HepG2 (cell line): ENCODE results near the gene GJC2. TPM values are rescaled to one million over a fixed set of nuclear protein-coding genes. Genes with fewer than 3 reads are reported as not detected.
A peak's percentile ranks its signal among the peaks of the same experiment; 100 is the strongest.

Experiments used
- CHCHD3 ChIP-seq: sonication (generic); formaldehyde crosslinking; IDR thresholded peaks from 2 replicates; pipeline ENCODE4 v1.8.0; 2022; ENCODE audit warnings: mild to moderate bottlenecking, missing genetic modification reagents, moderate library complexity
- ERF ChIP-seq: IDR thresholded peaks from 2 replicates; pipeline ENCODE4 v1.6.1; 2018; ENCODE audit warnings: missing biosample characterization, missing genetic modification reagents
- KMT2B ChIP-seq: IDR thresholded peaks from 2 replicates; pipeline ENCODE4 v1.6.1; 2016; ENCODE audit warnings: missing genetic modification reagents, missing compliant biosample characterization
- MED1 ChIP-seq: sonication (generic); formaldehyde crosslinking; IDR thresholded peaks from 2 replicates; pipeline ENCODE4 v1.4.0; 2020; ENCODE audit warnings: missing genetic modification reagents
- NCOA2 ChIP-seq: sonication (generic); formaldehyde crosslinking; IDR thresholded peaks from 2 replicates; pipeline ENCODE4 v1.8.0; 2022; ENCODE audit warnings: inconsistent platforms
- TEAD3 ChIP-seq: optimal IDR thresholded peaks from 2 replicates; pipeline ENCODE3; 2016; ENCODE audit warnings: borderline replicate concordance
- ZBTB42 ChIP-seq: sonication (generic); formaldehyde crosslinking; IDR thresholded peaks from 2 replicates; pipeline ENCODE4 v1.5.0; 2020; ENCODE audit warnings: mild to moderate bottlenecking, missing genetic modification reagents
- ZFAT ChIP-seq: sonication (generic); formaldehyde crosslinking; conservative IDR thresholded peaks from 2 replicates; pipeline ENCODE4 v1.8.1; 2023; ENCODE audit warnings: missing genetic modification reagents, inconsistent platforms
- ZNF124 ChIP-seq: sonication (generic); formaldehyde crosslinking; IDR thresholded peaks from 2 replicates; pipeline ENCODE4 v1.4.0; 2020; ENCODE audit warnings: missing genetic modification reagents
- ZNF274 ChIP-seq: sonication (generic); formaldehyde crosslinking; IDR thresholded peaks from 2 replicates; pipeline ENCODE4 v1.5.1; 2020; ENCODE audit warnings: mild to moderate bottlenecking, missing genetic modification reagents
- ZNF556 ChIP-seq: sonication (generic); formaldehyde crosslinking; IDR thresholded peaks from 2 replicates; pipeline ENCODE4 v1.4.0; 2020; ENCODE audit warnings: mild to moderate bottlenecking, missing genetic modification reagents, borderline replicate concordance
- ZNF788 ChIP-seq: sonication (generic); formaldehyde crosslinking; IDR thresholded peaks from 2 replicates; pipeline ENCODE4 v1.5.0; 2020; ENCODE audit warnings: mild to moderate bottlenecking, missing genetic modification reagents, borderline replicate concordance
- polyA plus RNA-seq, 8 experiments: library from polyadenylated mRNA; depleted of rRNA in 3 of 8; stranded (reverse) in 7 of 8; unstranded in 1 of 8; fragments of >200 nt; fragmentation: Illumina TruSeq in 4 of 8; extraction: Trizol in 4 of 8; gene quantifications; 2 replicates each; pipeline versions ENCODE4 v1.2.1 to v1.2.3, GENCODE V29; 2011 to 2016; ENCODE audit warnings: low read depth in 4 of 8, missing spikeins in 1 of 8, mixed read lengths in 1 of 8; ENCODE audit not compliant: insufficient read depth in 1 of 8
- total RNA-seq, 5 experiments: library from RNA; depleted of rRNA; stranded (reverse); fragments of >200 nt; fragmentation: Illumina TruSeq; extraction: Trizol; gene quantifications; 2 replicates each; pipeline ENCODE4 v1.2.3, GENCODE V29; 2016; ENCODE audit warnings: low read depth in 1 of 5
- TF ChIP-seq, protein P1 (sequence below): sonication (generic); formaldehyde crosslinking; conservative IDR thresholded peaks from 2 replicates; pipeline ENCODE4 v1.8.0; 2022; ENCODE audit warnings: mild to moderate bottlenecking, moderate library complexity, missing genetic modification reagents
- TF ChIP-seq, protein P2 (sequence below): sonication (generic); formaldehyde crosslinking; IDR thresholded peaks from 2 replicates; pipeline ENCODE4 v1.5.1; 2020; ENCODE audit warnings: mild to moderate bottlenecking, missing genetic modification reagents, moderate library complexity
- TF ChIP-seq, protein P3 (sequence below): sonication (generic); formaldehyde crosslinking; IDR thresholded peaks from one replicate; pipeline ENCODE4 v1.5.1; 2020; ENCODE audit warnings: mild to moderate bottlenecking, missing genetic modification reagents; ENCODE audit errors: not compliant biosample characterization

GJC2 gene
- total and polyA plus RNA-seq, 2 of the 13 experiments (the other 11 are each of a cell fraction or from before 2014, with no cell fraction given), result 1.6 to 3.8 TPM

DNA sequence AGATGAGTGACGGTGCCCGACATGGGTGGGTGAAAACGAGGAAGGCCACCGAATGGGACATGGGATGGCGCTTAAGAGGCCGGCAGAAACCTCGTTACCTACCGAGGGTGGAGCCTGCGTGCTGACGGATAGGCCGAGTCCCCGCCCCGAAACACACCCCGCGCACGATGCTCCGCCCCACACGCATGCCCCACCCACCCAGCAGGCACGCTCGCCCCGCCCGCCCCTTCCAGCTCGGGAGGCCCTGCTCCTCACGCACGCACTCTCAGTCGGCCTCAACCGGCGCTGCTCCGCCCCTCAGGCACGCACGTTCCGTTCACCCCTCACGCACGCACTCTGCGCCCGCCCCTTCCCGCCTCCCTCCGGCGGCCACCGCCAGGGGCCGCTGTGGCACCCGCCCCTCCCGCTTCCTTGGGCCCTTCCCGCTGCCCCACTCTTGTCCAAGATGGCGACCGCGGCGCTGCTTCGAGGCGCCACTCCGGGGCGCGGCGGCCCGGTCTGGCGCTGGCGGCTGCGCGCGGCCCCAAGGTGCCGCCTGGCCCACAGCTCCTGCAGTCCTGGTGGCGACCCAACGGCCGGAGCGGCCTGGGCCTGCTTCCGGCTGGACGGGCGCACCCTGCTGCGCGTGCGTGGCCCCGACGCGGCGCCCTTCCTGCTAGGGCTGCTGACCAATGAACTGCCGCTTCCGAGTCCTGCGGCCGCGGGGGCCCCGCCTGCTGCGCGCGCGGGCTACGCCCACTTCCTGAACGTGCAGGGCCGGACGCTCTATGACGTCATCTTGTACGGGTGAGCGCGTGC lies 15.8 kb downstream of the GJC2 start, which contains the start of gene IBA57 (continued):
- TF ChIP-seq ZNF274 (CRISPR knock-in tag) (peak; percentile 62; the same call in 1 of the 2 replicates), ERF (CRISPR knock-in tag) (peak; percentile 81; the same call in 1 of the 2 replicates), ZNF124 (CRISPR knock-in tag) (no peak), MED1 (CRISPR knock-in tag) (peak; percentile 39), ZFAT (CRISPR knock-in tag) (no peak), ZNF556 (CRISPR knock-in tag) (0 out of 2 replicates have a peak, but pooled peaks have one; percentile 46), ZNF788 (CRISPR knock-in tag) (0 out of 2 replicates have a peak, but pooled peaks have one; percentile 29), KMT2B (peak; percentile 24; the same call in 1 of the 2 replicates), NCOA2 (CRISPR knock-in tag) (no peak), ZBTB42 (no peak), CHCHD3 (CRISPR knock-in tag) (no peak), TEAD3 (CRISPR knock-in tag) (peak; percentile 34)
- TF ChIP-seq, protein P1, sequence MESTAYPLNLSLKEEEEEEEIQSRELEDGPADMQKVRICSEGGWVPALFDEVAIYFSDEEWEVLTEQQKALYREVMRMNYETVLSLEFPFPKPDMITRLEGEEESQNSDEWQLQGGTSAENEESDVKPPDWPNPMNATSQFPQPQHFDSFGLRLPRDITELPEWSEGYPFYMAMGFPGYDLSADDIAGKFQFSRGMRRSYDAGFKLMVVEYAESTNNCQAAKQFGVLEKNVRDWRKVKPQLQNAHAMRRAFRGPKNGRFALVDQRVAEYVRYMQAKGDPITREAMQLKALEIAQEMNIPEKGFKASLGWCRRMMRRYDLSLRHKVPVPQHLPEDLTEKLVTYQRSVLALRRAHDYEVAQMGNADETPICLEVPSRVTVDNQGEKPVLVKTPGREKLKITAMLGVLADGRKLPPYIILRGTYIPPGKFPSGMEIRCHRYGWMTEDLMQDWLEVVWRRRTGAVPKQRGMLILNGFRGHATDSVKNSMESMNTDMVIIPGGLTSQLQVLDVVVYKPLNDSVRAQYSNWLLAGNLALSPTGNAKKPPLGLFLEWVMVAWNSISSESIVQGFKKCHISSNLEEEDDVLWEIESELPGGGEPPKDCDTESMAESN (CRISPR knock-in tag), result peak; percentile 64
- TF ChIP-seq, protein P2, sequence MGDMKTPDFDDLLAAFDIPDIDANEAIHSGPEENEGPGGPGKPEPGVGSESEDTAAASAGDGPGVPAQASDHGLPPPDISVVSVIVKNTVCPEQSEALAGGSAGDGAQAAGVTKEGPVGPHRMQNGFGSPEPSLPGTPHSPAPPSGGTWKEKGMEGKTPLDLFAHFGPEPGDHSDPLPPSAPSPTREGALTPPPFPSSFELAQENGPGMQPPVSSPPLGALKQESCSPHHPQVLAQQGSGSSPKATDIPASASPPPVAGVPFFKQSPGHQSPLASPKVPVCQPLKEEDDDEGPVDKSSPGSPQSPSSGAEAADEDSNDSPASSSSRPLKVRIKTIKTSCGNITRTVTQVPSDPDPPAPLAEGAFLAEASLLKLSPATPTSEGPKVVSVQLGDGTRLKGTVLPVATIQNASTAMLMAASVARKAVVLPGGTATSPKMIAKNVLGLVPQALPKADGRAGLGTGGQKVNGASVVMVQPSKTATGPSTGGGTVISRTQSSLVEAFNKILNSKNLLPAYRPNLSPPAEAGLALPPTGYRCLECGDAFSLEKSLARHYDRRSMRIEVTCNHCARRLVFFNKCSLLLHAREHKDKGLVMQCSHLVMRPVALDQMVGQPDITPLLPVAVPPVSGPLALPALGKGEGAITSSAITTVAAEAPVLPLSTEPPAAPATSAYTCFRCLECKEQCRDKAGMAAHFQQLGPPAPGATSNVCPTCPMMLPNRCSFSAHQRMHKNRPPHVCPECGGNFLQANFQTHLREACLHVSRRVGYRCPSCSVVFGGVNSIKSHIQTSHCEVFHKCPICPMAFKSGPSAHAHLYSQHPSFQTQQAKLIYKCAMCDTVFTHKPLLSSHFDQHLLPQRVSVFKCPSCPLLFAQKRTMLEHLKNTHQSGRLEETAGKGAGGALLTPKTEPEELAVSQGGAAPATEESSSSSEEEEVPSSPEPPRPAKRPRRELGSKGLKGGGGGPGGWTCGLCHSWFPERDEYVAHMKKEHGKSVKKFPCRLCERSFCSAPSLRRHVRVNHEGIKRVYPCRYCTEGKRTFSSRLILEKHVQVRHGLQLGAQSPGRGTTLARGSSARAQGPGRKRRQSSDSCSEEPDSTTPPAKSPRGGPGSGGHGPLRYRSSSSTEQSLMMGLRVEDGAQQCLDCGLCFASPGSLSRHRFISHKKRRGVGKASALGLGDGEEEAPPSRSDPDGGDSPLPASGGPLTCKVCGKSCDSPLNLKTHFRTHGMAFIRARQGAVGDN, result peak; percentile 74
- TF ChIP-seq, protein P3, sequence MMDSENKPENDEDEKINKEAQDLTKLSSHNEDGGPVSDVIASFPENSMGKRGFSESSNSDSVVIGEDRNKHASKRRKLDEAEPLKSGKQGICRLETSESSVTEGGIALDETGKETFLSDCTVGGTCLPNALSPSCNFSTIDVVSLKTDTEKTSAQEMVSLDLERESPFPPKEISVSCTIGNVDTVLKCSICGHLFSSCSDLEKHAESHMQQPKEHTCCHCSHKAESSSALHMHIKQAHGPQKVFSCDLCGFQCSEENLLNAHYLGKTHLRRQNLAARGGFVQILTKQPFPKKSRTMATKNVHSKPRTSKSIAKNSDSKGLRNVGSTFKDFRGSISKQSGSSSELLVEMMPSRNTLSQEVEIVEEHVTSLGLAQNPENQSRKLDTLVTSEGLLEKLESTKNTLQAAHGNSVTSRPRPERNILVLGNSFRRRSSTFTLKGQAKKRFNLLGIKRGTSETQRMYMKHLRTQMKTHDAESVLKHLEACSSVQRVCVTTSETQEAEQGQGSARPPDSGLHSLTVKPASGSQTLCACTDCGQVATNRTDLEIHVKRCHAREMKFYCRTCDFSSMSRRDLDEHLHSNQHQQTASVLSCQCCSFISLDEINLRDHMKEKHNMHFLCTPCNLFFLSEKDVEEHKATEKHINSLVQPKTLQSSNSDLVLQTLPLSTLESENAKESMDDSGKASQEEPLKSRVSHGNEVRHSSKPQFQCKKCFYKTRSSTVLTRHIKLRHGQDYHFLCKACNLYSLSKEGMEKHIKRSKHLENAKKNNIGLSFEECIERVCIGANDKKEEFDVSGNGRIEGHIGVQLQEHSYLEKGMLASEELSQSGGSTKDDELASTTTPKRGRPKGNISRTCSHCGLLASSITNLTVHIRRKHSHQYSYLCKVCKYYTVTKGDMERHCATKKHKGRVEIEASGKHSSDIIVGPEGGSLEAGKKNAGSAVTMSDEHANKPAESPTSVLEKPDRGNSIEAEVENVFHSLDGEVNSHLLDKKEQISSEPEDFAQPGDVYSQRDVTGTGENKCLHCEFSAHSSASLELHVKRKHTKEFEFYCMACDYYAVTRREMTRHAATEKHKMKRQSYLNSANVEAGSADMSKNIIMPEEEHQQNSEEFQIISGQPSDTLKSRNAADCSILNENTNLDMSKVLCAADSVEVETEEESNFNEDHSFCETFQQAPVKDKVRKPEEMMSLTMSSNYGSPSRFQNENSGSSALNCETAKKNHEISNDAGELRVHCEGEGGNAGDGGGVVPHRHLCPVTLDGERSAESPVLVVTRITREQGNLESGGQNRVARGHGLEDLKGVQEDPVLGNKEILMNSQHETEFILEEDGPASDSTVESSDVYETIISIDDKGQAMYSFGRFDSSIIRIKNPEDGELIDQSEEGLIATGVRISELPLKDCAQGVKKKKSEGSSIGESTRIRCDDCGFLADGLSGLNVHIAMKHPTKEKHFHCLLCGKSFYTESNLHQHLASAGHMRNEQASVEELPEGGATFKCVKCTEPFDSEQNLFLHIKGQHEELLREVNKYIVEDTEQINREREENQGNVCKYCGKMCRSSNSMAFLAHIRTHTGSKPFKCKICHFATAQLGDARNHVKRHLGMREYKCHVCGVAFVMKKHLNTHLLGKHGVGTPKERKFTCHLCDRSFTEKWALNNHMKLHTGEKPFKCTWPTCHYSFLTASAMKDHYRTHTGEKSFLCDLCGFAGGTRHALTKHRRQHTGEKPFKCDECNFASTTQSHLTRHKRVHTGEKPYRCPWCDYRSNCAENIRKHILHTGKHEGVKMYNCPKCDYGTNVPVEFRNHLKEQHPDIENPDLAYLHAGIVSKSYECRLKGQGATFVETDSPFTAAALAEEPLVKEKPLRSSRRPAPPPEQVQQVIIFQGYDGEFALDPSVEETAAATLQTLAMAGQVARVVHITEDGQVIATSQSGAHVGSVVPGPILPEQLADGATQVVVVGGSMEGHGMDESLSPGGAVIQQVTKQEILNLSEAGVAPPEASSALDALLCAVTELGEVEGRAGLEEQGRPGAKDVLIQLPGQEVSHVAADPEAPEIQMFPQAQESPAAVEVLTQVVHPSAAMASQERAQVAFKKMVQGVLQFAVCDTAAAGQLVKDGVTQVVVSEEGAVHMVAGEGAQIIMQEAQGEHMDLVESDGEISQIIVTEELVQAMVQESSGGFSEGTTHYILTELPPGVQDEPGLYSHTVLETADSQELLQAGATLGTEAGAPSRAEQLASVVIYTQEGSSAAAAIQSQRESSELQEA (CRISPR knock-in tag), result no peak
